Fibroblast of the aortic adventitia (primary cell): ENCODE data around the gene KRTAP10-4. TPM values are rescaled to one million over a fixed set of nuclear protein-coding genes. Genes with fewer than 3 reads are reported as not detected.
"Not testable (repeated sequence)": the region's sequence is repeated elsewhere in the genome, so short reads cannot be mapped to it uniquely, and the experiment has no call there.

Experiments
- DNase-seq: peaks from one replicate; pipeline ENCODE4 v3.0.0-alpha.2; 2010; ENCODE audit warnings: low read depth
- H3K4me3 ChIP-seq: 2 replicates; pipeline ENCODE4 v1.5.1; 2011; ENCODE audit warnings: low read depth, mild to moderate bottlenecking, control low read depth, low read length, moderate library complexity
- CTCF ChIP-seq: IDR thresholded peaks from 2 replicates; pipeline ENCODE4 v1.5.1; 2011; ENCODE audit warnings: mild to moderate bottlenecking, low read length, control low read depth, inconsistent platforms; ENCODE audit not compliant: insufficient read depth
- total RNA-seq: library from RNA; depleted of rRNA; stranded (reverse); fragments of >200 nt; gene quantifications from 2 replicates; pipeline ENCODE4 v1.2.3, GENCODE V29; 2012; ENCODE audit warnings: low replicate concordance

KRTAP10-4 gene
- total RNA-seq, 1 donor, result not detected

DNA sequence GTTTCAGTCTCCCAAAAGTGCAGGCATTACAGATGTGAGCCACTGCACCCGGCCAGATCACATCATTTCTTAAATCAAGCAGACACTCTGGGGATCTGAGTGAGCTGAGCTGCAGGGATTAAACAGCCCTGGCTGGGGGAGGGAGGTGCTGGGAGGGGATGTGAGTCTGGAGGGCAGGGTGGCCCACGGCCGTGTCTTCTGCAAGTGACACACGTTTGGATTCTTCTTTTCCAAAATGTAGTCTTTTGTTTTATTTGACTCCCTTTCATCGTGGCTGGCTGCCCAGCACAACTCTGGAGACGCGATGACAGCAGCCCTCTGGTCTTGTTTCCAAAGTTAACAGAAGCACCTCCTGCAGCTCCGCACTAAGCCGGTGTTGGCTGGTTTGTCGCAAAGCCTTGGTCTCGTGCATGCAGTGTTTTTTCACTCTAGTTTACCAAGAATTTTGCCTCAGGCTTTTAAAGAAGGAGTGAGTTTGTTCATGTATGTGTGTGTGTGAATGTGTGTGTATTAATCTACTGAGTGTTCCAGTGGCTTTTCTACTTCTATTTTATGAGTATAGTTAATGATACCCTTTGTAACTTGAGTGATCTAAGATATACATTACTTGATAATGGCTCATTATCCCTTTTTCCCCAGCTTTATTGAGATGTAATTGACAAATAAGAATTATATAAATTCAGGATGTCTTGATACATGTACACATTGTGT lies 9.7 kb downstream of the KRTAP10-4 start:
- DNase-seq, result peak; percentile 16
- no peak for TF ChIP-seq CTCF
- no peak overlapping the region for H3K4me3 ChIP-seq

- TF ChIP-seq CTCF, result no peak
- DNase-seq, result no peak
- no peak overlapping the region for H3K4me3 ChIP-seq
Measured at GRCh38 chr21:44583800-44584147, 10.2 kb downstream of the KRTAP10-4 start.

- no peak for DNase-seq
- no peak overlapping the region for H3K4me3 ChIP-seq
- no peak for TF ChIP-seq CTCF
Measured at GRCh38 chr21:44585892-44586291, 12.4 kb downstream of the KRTAP10-4 start.

GRCh38 chr21:44589094-44589493 lies 15.6 kb downstream of the KRTAP10-4 start:
- TF ChIP-seq CTCF, result no peak
- DNase-seq, result no peak

DNA sequence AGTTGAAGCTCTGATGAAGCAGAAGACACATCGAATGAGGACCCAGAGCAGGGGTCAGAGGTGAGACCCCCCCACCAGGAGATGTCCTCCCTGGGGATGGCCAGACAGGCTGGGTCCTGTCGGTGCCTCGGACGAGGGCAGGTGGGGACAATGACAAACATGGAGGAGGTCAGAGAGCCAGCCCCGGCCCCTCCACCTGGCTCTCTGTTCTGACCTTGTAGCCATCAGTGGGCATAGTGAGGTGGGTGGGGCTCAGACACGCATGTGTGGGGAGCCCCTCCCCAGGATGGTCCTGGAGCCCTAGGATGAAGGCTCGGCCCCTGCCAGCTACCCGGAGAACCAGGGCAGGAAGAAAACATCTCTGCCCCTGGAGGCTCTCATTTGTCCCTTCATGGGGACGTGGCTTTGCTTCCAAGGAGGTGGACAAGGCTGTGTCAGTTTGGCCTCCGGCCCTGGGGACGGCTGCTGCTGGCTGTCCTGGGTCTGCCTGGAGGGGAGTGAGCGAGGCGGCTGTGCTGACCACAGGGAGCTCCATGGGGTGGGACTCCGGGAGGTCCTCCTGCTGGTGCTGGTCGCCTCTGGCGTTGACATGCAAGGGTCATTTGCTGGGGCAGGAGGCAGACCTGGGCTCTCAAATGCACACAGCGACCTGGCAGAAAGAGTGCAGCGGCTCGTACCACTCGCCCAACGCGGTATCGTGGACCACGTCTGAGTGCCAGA lies 16.2 kb downstream of the KRTAP10-4 start:
- TF ChIP-seq CTCF, result no peak
- no peak for DNase-seq
- no peak overlapping the region for H3K4me3 ChIP-seq

More at GRCh38 chr21:44589094-44589493, 15.6 kb downstream of the KRTAP10-4 start:
- H3K4me3 ChIP-seq, result no peak overlapping the region

GRCh38 chr21:44590311-44590721 lies 16.8 kb downstream of the KRTAP10-4 start:
- no peak for DNase-seq
- no peak for TF ChIP-seq CTCF
- no peak overlapping the region for H3K4me3 ChIP-seq

GRCh38 chr21:44590897-44591800 lies 17.6 kb downstream of the KRTAP10-4 start:
- H3K4me3 ChIP-seq, DNase-seq: not testable (repeated sequence)

GRCh38 chr21:44591801-44592130 lies 18.2 kb downstream of the KRTAP10-4 start:
- DNase-seq, H3K4me3 ChIP-seq: not testable (repeated sequence)
